Thyroid gland (tissue), 4 donors: ENCODE measurements around the gene ADIRF.
"Not testable (repeated sequence)": the region's sequence is repeated elsewhere in the genome, so short reads cannot be mapped to it uniquely, and the experiment has no call there.

Experiments
- CTCF ChIP-seq, 6 experiments: fragments of 200-600 bp in 3 of 6; fragments of 450-650 bp in 3 of 6; sonication (generic) in 3 of 6; IDR thresholded peaks; one replicate each; pipeline ENCODE4 v1.5.1; 2016 to 2019; ENCODE audit warnings: antibody characterized with exemption in 6 of 6, mild to moderate bottlenecking in 2 of 6, inconsistent platforms in 1 of 6, moderate library complexity in 1 of 6
- POLR2A ChIP-seq, 2 donors: fragments of 450-650 bp; IDR thresholded peaks; one replicate each; pipeline ENCODE4 v1.6.1; 2017; ENCODE audit warnings: antibody characterized with exemption in 2 of 2, mild to moderate bottlenecking in 2 of 2, moderate library complexity in 1 of 2

- TF ChIP-seq CTCF, POLR2A (IDR thresholded peaks at IDR 0.05): not testable (repeated sequence)
Measured at GRCh38 chr10:86940076-86940475, 28.2 kb upstream of the ADIRF start.
